Osteoblast (primary cell): ENCODE results near the gene SSBP2. TPM values are rescaled to one million over a fixed set of nuclear protein-coding genes. Genes with fewer than 3 reads are reported as not detected.

Experiments used
- DNase-seq: peaks from one replicate; pipeline ENCODE4 v3.0.0; 2011; ENCODE audit warnings: low spot score, mixed read lengths; ENCODE audit not compliant: insufficient read length; ENCODE audit errors: missing footprints
- H2AFZ ChIP-seq: 2 replicates; pipeline ENCODE4 v1.6.0; 2011; ENCODE audit warnings: mild to moderate bottlenecking, low read length
- H3K27ac ChIP-seq: 2 replicates; pipeline ENCODE4 v1.5.1; 2011; ENCODE audit warnings: mild to moderate bottlenecking, low read depth, low read length, moderate library complexity
- H3K27me3 ChIP-seq: 2 replicates; pipeline ENCODE4 v1.6.0; 2012; ENCODE audit warnings: mild to moderate bottlenecking, control low read depth, inconsistent platforms, low read length, moderate library complexity; ENCODE audit not compliant: insufficient read depth
- H3K36me3 ChIP-seq: 2 replicates; pipeline ENCODE4 v1.5.1; 2011; ENCODE audit warnings: mild to moderate bottlenecking, low read length, control low read depth, moderate library complexity; ENCODE audit not compliant: insufficient read depth
- H3K4me1 ChIP-seq: 2 replicates; pipeline ENCODE4 v1.5.1; 2011; ENCODE audit warnings: mild to moderate bottlenecking, low read length, control low read depth, moderate library complexity; ENCODE audit not compliant: insufficient read depth
- H3K4me2 ChIP-seq: 2 replicates; pipeline ENCODE4 v1.6.0; 2011; ENCODE audit warnings: mild to moderate bottlenecking, low read length; ENCODE audit not compliant: insufficient read depth
- H3K4me3 ChIP-seq: fragments of 200-600 bp; sonication (generic); 3 replicates; pipeline ENCODE4 v1.5.1; 2012; ENCODE audit warnings: mild to moderate bottlenecking, low read length, inconsistent platforms; ENCODE audit not compliant: insufficient read depth
- H3K79me2 ChIP-seq: 2 replicates; pipeline ENCODE4 v1.6.0; 2012; ENCODE audit warnings: mild to moderate bottlenecking, low read length, control low read depth, inconsistent platforms; ENCODE audit not compliant: insufficient read depth
- H3K9me3 ChIP-seq: 2 replicates; pipeline ENCODE4 v1.5.1; 2011; ENCODE audit warnings: low read depth, low read length, control low read depth
- H4K20me1 ChIP-seq: 2 replicates; pipeline ENCODE4 v1.6.0; 2012; ENCODE audit warnings: mild to moderate bottlenecking, low read length, control low read depth; ENCODE audit not compliant: insufficient read depth
- total RNA-seq: library from RNA; depleted of rRNA; stranded (reverse); fragments of >200 nt; gene quantifications from 2 replicates; pipeline ENCODE4 v1.2.3, GENCODE V29; 2012
- TF ChIP-seq, protein P1 (sequence below): IDR thresholded peaks from 2 replicates; pipeline ENCODE4 v1.5.1; 2011; ENCODE audit warnings: mild to moderate bottlenecking, low read depth, low read length, moderate library complexity; ENCODE audit errors: extremely low read depth

The SSBP2 gene
- total RNA-seq, 1 donor = 18.1 TPM

DNA sequence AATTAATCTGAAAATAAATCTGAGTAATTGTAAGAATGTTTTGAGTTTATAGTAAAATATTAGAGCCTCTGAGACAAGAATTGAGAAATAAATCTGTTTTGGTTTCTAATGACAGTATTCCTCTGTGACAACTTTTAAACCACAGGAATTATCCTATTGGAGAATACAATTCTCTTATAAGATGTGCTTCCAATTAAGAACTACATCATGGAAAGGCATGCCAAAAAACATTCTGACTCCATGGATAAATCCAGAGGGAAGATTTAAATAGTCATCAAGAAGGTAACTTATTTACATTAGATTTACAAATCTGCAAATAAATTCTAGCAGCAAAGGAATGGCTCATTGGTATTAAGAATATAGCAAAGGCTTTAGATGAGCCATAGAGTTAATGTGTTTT, 178.7 kb downstream of the SSBP2 start:
- Histone ChIP-seq H3K79me2 (no peaks in the 10 kb centered on the region), H4K20me1 (no peaks in the 10 kb centered on the region), H3K4me3 (no peak overlapping the region), H2AFZ (no peak overlapping the region), H3K27ac (no peak overlapping the region), H3K36me3 (no peaks in the 10 kb centered on the region), H3K9me3 (no peaks in the 10 kb centered on the region), H3K27me3 (no peaks in the 10 kb centered on the region), H3K4me1 (no peaks in the 10 kb centered on the region), H3K4me2 (no peak overlapping the region)
- DNase-seq = no peak
- TF ChIP-seq, protein P1, sequence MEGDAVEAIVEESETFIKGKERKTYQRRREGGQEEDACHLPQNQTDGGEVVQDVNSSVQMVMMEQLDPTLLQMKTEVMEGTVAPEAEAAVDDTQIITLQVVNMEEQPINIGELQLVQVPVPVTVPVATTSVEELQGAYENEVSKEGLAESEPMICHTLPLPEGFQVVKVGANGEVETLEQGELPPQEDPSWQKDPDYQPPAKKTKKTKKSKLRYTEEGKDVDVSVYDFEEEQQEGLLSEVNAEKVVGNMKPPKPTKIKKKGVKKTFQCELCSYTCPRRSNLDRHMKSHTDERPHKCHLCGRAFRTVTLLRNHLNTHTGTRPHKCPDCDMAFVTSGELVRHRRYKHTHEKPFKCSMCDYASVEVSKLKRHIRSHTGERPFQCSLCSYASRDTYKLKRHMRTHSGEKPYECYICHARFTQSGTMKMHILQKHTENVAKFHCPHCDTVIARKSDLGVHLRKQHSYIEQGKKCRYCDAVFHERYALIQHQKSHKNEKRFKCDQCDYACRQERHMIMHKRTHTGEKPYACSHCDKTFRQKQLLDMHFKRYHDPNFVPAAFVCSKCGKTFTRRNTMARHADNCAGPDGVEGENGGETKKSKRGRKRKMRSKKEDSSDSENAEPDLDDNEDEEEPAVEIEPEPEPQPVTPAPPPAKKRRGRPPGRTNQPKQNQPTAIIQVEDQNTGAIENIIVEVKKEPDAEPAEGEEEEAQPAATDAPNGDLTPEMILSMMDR = no peak

DNA sequence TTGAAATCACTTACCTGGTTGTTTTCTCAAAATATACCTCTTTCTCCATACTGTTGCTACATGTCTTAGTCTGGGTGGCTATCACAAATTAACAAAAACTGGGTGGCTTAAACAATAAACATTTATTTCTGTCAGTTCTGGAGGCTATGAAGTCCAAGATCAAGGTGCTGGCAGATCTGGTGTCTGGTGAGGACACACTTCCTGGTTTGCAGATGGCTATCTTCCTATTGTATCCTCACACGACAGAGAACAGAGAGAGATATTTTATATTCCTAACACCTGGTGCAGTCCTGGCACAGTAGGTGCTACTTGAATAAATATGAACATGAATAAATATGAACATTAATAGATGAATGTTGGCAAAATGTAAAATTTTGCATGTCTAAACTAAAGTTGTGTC, 192.7 kb downstream of the SSBP2 start:
- no peak overlapping the region for H3K4me2 ChIP-seq
- H3K27ac ChIP-seq = no peak overlapping the region
- no peaks in the 10 kb centered on the region for H3K4me1 ChIP-seq
- TF ChIP-seq, protein P1 = no peak
- H3K36me3 ChIP-seq = no peaks in the 10 kb centered on the region
- H3K27me3 ChIP-seq = no peaks in the 10 kb centered on the region
- H3K4me3 ChIP-seq = no peak overlapping the region
- no peaks in the 10 kb centered on the region for H3K79me2 ChIP-seq
- H3K9me3 ChIP-seq = no peaks in the 10 kb centered on the region
- DNase-seq = no peak
- no peak overlapping the region for H2AFZ ChIP-seq
- H4K20me1 ChIP-seq = no peaks in the 10 kb centered on the region

DNA sequence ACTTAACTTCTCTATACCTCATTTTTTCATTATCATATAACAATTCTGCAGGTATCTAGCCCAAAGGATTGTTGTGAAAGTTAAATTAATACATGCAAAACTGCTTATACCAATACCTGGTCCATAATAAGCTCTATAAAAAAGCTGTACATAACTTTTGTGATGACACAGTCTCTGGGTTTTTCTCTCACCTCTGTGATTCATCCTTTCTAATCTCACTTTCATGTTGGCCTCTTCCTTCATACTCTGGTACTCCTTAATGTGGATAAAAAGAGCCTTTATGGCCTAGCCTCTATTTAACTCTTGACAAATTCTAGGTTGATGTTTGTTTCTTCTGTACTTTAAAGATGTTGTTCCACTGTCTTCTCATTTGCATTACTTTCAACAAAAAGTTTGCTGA, 194.1 kb downstream of the SSBP2 start:
- no peak overlapping the region for H3K4me3 ChIP-seq
- TF ChIP-seq, protein P1 = no peak
- no peaks in the 10 kb centered on the region for H3K36me3 ChIP-seq
- H3K27ac ChIP-seq = no peak overlapping the region
- no peaks in the 10 kb centered on the region for H3K79me2 ChIP-seq
- no peak for DNase-seq
- H4K20me1 ChIP-seq = no peaks in the 10 kb centered on the region
- H2AFZ ChIP-seq = no peak overlapping the region
- no peaks in the 10 kb centered on the region for H3K27me3 ChIP-seq
- no peaks in the 10 kb centered on the region for H3K9me3 ChIP-seq
- no peak overlapping the region for H3K4me2 ChIP-seq
- H3K4me1 ChIP-seq = no peaks in the 10 kb centered on the region

DNA sequence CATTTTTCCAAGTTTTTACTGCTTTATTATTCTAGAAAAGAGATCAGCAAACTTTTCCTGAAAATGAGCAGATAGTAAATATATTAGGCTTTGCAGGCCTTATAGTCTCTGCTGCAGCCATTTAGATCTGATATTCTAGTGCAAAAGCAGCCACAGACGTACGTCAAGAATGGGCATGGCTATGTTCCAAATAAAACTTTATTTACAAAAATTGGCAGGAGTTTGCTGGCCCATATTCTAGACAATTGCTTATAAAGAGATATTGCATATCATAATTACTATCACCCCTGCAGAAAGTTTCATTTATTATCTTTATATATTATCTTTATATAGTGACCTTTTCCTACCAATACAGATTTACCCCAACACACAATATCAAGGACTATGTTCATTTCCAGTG, 195.0 kb downstream of the SSBP2 start:
- no peak overlapping the region for H3K27ac ChIP-seq
- H3K9me3 ChIP-seq = no peaks in the 10 kb centered on the region
- H2AFZ ChIP-seq = no peak overlapping the region
- TF ChIP-seq, protein P1 = no peak
- H3K4me3 ChIP-seq = no peak overlapping the region
- H3K4me1 ChIP-seq = no peaks in the 10 kb centered on the region
- DNase-seq = no peak
- H3K27me3 ChIP-seq = no peaks in the 10 kb centered on the region
- H4K20me1 ChIP-seq = no peaks in the 10 kb centered on the region
- no peaks in the 10 kb centered on the region for H3K36me3 ChIP-seq
- no peaks in the 10 kb centered on the region for H3K79me2 ChIP-seq
- no peak overlapping the region for H3K4me2 ChIP-seq
